Activated CD4-positive, alpha-beta T cell treated with anti-CD3 and anti-CD28 coated beads, Interleukin-2, Interleukin-4, amounts not matched to agents 100 ng/mL and 50 ng/mL, durations not matched to agents 16 hours and 8 hours (primary cell): ENCODE data around the gene EFNA1.
A peak's percentile ranks its signal among the peaks of the same experiment; 100 is the strongest.

Experiments
- DNase-seq: peaks from one replicate; pipeline ENCODE4 v3.0.0-alpha.2; 2020; ENCODE audit warnings: low spot score

The EFNA1 gene

DNA sequence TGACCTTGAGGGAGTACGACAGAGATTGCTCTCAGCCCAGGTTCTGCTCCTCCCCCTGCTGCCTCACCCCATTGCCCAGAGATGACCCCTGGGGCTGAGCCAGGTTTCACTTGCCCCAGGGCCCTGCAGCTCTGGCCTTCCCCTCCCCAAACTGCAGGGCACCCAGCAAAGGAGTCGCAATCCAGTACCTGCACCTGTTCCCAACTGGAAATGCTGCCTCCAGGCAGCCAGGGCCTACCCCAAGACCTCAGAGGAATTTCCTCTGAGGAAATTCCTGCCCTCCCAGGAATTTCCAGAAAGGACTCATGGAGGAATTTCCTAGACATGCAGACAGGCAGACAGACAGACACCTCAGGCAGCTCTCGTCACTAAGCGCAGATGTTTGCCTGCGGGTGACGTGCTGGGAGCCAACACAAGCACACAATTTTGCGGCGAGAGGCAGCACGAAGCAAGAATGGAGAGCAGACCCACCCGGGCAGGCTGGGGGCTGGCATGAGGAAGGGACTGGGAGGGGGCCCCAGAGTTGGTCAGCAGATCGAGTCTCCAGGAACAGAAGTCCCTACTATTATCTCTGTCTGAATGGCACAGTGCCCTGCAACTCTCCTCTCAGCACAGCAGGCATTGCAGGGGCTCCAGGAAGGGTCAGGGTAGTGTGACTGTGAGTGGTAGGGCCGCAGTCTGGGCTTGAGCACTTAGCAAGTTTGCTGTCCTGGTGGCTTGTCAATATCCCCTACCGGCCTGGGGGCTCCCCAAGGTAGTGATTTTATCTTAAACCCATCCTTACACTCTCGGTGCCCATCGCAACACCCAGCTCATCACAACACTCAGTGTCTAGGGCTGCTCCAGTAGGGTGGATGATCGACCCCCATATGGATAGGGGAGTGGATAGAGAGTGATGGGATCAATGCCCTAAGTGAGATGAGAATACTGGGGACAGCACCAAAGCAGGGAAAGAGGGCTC is 2.9 kb upstream of the EFNA1 start:
- DNase-seq, result no peak

DNA sequence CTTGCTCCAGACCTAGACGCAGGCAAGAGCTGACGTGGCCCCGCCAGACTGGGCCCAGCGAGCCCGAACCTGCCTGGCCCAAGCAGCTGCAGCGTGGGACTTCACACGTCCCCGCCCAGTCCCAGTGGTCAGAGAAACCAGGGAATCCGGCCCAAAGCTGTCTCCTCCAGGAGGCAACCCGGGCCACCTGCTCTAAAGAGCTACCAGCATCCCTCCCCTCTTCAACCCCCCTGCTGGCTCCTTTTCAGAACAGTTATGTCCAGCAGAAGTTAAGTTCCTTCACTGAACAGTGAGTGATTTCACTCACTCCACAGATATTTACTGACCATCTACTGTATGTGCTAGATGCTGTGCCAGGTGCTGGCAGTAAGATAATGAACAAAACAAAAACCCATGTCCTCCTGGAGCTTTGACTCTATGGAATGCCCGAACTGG is 2.1 kb upstream of the EFNA1 start:
- no peak for DNase-seq

DNA sequence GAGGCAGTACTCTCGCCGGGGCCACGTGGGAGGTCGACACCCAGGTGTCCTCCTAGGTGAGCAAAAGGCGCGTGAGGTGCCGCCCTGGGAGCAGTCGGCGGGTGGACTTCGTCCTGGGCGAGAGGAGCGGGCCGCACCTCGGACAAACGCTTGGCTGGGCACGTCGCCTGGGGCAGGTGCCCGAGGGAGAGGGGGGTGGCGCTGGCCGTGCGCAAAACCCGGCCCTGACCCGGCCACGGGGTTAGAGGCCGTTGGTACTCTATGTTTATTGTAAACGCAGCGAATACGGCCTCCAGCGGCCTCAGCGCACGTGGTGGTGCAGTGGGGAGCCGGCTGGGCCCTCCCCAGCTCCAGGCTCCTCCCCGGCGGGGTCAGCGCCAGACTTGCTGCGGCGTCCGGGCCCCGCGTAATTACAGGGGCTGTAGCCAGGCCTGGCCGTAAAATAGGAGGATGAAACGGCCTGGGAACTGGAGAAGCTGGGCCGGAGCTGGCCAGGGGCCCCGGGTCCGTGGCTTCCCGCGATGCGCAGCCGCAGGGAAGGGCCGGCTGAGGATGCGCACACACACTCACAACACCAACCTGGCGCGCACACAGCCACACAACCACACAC is 1.6 kb upstream of the EFNA1 start:
- DNase-seq, result no peak

- DNase-seq, result no peak
Measured at GRCh38 chr1:155126556-155127104, 1.0 kb upstream of the EFNA1 start.

- DNase-seq, result no peak
Measured at GRCh38 chr1:155127967-155128754, 485 bp downstream of the EFNA1 start.

DNA sequence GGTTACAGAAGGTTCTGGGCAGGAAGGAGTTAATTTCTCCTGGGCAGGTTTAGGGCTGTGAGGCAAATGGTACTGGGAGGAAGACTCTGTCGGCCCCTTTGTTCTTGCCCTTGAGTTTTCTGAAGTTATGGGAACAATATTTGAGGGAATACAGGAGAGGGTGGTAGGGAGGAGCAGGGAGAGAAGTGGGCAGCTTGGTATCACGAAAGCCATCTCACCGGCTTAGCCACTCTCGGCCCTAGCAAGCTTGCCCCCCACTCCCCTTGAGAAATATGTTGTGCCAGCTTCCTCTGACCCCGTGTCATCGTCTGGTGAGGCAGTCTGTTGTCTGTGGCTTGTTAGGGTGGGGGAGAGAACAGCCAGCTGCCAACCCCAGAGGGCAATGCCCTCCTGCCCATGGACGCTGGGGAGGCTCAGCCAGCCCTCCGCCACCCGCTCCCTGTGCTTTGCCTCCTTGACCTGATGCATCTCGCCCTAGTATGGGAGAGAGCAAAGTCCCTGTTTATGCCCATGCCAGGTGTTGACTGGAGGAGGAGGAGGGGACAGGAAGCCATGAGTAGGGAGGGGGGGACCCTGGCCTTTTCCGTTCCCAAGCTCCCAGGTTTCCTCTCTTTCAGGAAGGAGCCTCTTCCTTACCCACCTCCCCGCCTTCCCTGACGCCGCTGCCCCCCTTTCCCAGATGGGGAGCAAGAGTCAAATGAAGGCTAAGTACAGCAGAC is 1.2 kb downstream of the EFNA1 start:
- no peak for DNase-seq

- DNase-seq, result no peak
Measured at GRCh38 chr1:155130272-155131006, 2.8 kb downstream of the EFNA1 start.

GRCh38 chr1:155131285-155131684 is 3.6 kb downstream of the EFNA1 start:
- DNase-seq, result no peak

GRCh38 chr1:155131856-155132255 is 4.2 kb downstream of the EFNA1 start:
- DNase-seq, result no peak

DNA sequence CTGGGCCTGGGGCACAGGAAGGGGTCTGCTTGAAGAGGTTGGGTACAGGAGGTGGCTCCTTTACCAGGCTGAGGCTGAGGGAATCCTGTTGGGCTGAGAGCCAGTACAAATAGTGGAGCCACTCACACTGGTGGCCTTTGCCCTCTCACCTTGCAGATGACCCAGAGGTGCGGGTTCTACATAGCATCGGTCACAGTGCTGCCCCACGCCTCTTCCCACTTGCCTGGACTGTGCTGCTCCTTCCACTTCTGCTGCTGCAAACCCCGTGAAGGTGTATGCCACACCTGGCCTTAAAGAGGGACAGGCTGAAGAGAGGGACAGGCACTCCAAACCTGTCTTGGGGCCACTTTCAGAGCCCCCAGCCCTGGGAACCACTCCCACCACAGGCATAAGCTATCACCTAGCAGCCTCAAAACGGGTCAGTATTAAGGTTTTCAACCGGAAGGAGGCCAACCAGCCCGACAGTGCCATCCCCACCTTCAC is 6.2 kb downstream of the EFNA1 start:
- no peak for DNase-seq

GRCh38 chr1:155134322-155134721 is 6.6 kb downstream of the EFNA1 start:
- no peak for DNase-seq

GRCh38 chr1:155134880-155135414 is 7.3 kb downstream of the EFNA1 start:
- DNase-seq, result peak; percentile 58

- peak; percentile 94 for DNase-seq
Measured at GRCh38 chr1:155135415-155136028, 7.8 kb downstream of the EFNA1 start, which contains the start of gene SLC50A1. Gene SLC50A1 (plus strand): TSS chr1:155135852. CDS start chr1:155135912, 60 bp downstream.

- DNase-seq, result peak; percentile 33
Measured at GRCh38 chr1:155136748-155137147, 9.1 kb downstream of the EFNA1 start.

DNA sequence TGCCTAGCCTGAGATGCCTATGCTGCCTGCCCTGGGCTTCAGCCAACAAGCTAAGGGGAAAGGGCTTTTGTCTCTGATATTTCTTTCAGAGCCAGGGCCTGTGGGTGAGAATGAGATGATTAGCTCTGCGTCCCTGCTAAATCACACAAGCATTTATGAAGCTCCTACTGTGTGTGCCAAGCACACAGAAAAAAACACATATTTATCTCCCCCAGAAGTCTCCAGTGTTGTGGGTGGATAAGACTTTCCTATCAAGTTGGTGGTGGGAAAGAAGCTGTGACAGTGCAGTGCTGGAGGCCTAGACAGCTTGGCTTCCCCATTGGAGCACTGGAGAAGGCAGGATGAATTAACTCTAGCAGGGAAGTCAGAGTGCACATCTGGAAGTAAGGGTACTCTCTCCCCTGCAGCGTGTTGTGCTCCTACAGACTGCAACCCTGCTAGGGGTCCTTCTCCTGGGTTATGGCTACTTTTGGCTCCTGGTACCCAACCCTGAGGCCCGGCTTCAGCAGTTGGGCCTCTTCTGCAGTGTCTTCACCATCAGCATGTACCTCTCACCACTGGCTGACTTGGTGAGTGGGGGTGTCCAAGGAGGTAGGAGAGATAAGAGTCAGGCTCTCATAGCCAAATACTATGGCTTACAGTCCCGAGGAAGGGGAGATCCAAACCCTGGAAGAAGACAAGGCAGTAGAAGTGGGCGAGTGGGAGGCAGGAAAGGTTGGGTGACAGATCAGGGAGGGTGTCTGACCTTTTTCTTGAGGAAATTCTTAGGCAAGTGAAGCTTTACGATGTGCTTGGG is 9.7 kb downstream of the EFNA1 start:
- no peak for DNase-seq

- peak; percentile 93 for DNase-seq
Measured at GRCh38 chr1:155139895-155140629, 12.4 kb downstream of the EFNA1 start, which contains the start of gene DPM3. Gene DPM3 (minus strand): TSS chr1:155140531. CDS start chr1:155140240, 291 bp downstream.

GRCh38 chr1:155140630-155140953 is 12.9 kb downstream of the EFNA1 start:
- no peak for DNase-seq

DNA sequence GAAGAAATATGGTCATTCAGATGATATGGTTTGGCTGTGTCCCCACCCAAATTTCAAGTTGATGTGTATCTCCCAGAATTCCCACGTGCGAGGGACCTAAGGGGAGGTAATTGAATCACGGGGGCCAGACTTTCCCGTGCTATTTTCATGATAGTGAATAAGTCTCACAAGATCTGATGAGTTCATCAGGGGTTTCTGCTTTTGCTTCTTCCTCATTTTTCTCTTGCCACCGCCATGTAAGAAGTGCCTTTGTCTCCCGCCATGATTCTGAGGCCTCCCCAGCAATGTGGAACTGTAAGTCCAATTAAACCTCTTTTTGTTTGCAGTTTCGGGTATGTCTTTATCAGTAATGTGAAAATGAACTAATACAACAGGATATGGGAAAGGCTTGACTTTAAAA is 14.1 kb downstream of the EFNA1 start:
- DNase-seq, result no peak
